T1000 (cell line): ENCODE measurements around the gene ALKBH6.
"Not testable (repeated sequence)": the region's sequence is repeated elsewhere in the genome, so short reads cannot be mapped to it uniquely, and the experiment has no call there.

Experiments used
- DNase-seq: peaks from one replicate; lab custom pipeline; 2025; ENCODE audit warnings: mixed read lengths; lab: John Stamatoyannopoulos, UW

ALKBH6 gene

DNA sequence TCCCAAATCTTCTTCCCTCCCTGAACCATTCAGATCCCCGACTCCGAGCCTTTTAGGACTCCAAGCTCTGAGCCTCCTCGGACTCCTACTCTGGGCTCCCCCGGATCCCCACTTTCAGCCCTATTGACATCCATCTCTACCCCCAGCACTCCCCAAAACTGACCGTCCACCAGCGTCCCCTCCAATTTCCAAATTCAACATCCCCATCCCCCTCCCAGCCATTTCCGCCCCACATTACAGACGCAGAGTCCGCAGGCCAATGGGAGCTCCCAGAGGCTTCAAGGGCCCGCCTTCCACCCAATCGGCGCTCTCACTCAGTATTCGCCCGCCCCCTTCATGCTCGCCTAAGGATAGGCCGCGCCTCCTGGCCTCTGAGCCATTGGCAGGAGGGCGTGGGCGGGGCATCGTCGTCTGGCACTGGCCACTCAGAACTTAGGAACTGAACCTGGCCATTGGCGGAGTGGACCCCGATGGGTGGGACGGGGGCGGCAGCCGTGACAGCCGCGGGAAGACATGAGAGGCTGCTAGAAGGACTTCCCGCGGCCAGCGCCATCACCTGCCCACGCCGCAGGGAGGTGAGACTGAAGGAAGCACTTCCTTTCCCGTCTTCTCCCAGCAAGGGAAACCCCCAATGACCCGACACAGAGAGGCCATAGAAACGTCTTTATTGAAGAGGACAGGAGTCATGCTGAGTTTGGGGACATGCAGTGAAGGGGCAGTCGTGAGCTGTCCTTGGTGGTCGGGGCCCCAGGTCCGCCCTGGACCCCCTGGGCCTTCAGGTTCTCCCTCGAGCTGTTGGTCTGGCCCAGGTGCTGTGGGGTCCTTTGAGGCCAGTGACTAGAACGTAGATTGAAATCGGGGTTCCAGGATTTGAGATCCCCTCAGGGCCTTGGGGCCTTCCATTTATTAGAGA is at the start of gene ALKBH6:
Gene ALKBH6, minus strand, starts transcription at position 202 of the 913 bp plus-strand sequence. CDS start 816 bp downstream, outside the sequence.
- DNase-seq, result peak; percentile 98

DNA sequence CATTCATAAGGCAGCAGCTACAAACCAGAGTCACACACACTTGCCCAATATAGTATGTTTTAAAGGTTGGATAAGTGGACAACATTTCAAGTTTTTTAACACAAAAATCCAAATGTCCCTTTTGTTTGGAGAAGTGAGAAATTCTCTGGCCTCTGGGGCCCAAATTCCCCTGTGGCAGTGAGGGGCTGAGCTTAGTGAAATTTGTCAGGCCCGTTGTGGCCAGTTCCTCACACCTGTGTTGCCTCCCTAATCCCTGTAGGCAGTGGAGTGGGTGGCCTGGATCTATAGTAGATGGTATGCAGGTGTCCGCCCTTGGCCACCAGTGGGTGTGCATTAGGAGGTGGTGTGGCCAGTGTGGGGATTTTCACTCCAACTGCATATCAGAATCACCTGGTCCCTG is 47.4 kb upstream of the ALKBH6 start:
- no peak for DNase-seq

DNA sequence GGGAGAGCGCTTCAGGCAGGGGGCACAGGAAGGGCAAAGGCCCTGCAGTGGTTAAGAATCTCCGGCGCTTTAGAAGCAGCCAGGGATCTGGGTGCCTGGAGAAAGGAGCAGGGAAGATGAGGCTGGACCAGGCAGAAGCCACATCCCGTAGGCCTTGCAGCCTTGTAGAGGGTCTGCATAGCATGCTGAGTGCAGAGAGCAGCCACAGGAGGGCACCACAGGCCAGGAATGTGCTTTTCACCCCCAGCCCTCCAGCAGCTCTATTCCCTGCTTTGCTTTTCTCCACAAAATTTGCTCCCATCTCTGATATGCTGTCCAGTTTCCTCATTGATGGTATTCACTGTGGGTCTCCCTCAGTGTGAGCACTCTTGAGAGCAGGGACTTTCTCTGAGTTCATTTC is 46.4 kb upstream of the ALKBH6 start:
- DNase-seq, result no peak

DNA sequence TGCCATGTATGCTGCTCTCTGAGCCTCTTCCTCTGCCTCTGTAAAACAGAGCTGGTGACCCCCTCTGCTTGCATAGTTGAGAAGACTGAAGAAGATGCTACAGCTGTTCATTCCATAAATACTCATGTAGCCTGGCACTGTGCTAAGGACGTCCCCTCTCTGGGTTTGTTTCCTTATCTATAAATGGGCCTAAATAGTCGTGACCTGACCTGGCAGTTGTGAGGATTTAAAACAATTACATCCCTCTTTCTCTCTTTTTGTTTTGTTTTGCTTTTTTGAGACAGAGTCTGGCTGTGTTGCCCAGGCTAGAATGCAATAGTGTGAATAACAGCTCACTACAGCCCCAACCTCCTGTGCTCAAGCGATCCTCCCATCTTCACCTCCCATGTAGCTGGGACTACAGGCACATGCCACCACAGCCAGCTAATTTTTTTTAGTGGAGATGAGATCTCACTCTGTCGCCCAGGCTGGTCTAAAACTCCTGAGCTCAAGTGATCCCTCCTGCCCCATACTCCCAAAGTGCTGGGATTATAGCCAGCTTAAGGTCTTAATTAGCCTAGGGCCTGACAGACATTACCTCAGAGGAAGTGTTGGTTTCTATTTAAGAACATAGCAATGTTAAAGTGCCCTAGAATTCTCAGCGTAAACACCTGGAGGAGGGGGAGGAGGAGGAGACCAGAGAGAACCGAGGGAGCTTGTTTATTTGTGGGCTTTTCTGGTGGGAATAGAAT is 45.3 kb upstream of the ALKBH6 start:
- DNase-seq, result no peak

DNA sequence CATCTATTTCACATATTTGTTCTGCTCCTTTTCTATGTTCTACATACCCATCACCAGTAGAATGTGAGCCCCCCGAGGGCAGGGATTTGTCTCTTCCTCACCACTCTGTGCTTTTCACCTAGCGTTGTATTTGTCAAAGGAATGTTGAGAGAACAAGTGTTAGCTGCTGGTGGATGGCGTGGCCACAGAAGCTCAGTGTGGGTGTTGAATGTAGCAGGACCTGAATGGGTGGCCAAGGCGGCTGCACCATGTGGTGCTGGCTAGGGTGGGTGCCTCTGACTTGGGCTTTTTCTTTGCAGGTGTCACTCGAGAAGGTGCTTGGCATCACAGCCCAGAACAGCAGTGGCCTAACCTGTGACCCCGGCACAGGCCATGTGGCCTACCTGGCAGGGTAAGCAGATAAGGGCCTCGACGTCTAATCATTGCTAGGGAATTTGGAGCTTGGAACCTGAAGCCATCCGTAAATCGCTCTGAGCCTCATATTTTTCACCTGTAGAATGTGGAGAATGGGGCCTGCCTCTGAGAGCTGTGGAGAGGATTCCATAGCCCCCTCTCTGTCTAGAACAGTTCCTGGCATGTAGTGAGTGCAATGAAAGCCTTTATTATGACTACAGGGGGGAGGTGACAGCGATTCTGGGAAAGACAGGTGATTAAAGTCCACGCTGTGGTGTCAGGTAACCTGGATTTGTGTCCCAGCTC is 44.6 kb upstream of the ALKBH6 start:
- DNase-seq, result no peak

DNA sequence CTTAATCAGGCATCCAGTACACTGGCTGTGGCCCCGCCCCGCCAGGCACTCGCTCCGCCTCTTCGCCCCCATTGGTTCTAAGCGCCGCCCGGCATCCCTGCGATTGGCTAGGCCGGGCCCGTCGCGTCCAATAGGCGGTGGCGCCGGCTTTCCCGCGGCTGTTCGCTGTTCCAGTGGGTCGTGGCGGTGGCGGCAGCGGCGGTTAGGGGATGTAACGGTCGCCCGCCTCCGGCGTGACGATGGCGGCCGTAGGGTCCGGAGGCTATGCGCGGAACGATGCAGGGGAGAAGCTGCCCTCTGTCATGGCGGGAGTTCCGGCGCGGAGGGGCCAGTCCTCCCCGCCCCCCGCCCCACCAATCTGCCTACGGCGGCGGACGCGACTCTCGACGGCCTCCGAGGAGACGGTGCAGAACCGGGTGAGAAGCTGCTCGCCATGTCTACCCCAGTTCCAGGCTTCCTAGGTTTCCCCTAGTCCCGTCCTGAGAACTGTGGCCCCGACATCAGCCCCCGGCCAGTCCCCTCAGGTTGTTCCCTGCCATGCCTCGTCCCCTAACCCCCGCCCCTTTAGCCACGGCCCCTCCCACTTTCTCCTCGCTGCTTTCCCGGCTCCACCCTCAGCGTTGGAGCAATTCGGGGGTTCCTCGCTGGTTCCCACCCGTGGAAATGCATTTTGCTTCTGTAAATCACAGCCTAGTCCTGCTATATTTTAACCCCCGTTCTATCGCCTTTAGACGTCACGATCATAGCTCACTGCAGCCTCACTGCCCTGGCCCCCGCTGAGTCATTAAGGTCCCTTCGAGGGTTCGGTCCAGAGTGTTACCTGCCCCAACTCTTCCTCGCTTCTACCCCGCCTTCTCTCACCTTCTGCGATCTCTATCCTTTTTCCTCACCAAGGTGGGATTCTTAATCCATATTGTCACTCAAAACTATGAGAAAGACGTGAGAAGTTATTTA is 41.0 kb upstream of the ALKBH6 start, which contains the start of gene WDR62:
Gene WDR62, plus strand, starts transcription at position 165 of the 954 bp plus-strand sequence. Its CDS starts 75 bp downstream, at position 240.
- peak; percentile 98 for DNase-seq

DNA sequence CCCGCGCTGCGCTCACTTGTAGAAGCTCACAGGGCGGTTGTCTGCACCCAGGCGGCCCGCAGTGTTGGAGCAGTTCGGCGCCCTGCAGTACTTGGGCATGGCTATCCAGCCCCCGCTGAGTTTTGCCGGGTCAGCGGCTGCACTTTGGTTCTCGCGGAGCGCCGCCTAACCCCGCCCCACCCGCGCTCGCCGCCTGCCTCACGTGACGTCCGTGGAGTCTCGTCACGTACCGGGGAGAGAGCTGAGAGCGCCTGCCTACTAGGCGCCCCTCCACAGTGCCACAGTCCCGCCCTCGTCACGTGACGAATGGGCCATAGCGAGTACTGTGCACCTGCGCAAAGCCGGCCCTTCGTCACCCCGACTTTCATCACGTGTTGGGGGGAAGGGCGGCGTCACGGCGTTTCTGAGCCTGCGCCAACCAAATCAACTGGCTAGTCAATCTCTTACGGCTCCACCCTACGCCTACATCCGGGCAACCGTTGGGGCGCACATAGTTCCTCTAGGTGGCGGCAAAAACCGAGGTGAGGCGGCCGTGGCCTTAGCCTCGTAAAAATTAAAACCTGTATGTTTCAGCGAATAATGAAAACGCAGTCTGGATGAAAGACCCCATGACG is 40.2 kb upstream of the ALKBH6 start, which contains the start of gene THAP8:
Gene THAP8, minus strand, starts transcription at position 167 of the 614 bp plus-strand sequence. Its CDS starts 68 bp downstream, at position 99.
- DNase-seq, result peak; percentile 99

DNA sequence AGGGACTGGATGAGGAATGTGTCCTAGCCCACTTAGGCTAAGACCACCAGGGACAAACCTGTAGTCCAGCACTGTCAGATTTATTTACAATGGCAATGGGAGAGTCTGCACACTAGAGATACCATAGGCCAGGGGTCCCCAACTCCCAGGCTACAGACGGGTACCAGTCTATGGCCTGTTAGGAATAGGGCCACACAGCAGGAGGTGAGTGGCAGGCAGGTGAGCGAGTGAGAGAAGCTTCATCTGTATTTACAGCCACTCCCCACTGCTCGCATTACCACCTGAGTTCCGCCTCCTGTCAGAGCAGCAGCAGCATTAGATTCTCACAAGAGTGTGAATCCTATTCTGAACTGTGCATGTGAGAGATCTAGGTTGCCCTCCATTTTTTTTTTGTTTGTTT is 37.6 kb upstream of the ALKBH6 start:
- DNase-seq, result no peak

DNA sequence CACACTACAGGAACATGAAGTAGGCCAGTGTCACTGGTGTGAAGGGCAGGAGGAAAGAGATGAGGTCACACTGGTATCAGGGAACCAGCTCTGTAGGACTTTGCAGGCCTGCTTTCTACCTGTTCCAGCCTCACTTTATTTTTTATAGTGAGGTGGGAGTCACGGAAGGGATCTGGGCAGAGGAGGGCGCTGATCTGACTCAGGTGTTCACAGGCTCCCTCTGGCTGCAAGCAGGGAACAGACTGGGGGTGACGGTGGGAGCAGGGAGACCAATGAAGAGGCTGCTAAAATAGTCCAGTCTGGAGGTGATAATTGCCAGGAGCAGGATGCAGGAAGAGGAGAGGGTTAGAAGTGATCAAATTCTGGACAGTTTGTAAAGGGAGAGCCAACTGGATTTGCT is 37.2 kb upstream of the ALKBH6 start:
- no peak for DNase-seq

DNA sequence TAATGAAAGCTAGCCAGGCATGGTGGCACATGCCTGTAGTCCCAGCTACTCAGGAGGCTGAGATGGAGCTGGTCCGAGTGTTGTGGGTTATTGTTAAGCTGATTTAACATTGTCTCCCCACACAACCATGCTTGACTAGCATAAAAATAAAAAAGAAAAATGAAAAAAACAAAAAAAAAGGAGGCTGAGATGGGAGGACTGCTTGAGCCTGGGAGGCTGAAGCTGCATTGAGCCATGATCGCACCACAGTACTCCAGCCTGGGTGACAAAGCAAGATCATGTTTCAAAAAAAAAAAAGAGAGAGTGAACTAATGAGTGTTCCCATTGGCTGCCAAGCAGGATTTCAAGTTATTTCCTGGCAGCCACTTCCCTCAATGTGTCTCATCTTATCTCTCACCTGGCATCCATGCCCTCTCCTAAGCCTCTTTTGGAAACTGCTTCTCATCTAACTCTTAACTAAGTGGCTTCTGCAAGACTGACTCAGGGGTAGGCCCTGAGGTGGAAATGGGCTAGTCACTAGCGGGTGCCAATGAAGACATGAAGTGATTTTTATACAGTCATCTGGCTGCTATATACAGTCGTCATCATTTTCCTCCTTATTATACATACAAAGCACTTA is 35.2 kb upstream of the ALKBH6 start:
- DNase-seq, result no peak

DNA sequence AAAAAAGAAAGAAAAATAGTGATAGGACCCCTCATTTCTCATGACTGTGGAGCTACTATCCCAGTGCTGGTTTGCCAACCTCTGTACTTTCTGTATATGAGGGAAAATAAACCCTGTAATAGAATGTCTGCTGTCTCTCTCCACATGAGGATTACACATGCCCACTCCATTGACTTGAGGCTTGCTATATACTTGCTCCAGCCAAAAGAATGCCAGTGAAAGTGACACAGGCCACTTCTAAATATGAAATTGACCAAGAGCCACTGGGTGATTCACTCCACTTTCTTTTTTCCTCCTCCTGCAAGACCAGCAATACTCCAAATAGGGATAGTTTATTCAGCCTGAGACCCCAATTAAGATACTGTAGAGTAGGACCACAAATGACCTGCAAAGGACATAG is 33.8 kb upstream of the ALKBH6 start:
- DNase-seq, result no peak

DNA sequence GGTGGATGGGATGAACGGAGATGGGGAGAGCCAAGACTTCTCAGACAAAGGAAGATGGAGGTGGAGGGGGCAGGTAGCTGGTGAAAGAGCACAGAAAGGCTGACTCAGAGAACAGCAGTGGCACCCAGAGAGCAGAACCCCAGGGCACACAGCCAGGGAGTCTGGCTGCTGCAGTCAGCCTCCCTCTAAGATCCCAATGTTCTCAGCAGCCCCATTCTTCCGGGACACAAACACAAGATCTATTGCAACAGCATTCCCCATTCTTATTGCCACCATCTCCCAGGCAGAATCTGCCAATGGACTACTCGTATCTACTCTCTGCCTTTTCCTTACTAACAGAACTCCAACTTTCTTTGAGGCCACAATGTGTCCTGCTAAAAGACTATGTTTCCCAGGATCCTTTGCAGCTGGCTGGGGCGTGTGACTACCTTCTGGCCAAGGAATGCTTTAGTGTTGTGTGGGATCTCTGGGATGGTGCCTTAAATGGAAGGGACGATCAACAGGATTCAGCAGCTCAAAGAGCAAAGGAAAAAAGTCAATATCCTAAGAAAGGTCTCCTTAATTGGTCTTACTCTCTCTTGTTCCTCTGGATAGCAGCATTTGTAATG is 32.5 kb upstream of the ALKBH6 start:
- no peak for DNase-seq

DNA sequence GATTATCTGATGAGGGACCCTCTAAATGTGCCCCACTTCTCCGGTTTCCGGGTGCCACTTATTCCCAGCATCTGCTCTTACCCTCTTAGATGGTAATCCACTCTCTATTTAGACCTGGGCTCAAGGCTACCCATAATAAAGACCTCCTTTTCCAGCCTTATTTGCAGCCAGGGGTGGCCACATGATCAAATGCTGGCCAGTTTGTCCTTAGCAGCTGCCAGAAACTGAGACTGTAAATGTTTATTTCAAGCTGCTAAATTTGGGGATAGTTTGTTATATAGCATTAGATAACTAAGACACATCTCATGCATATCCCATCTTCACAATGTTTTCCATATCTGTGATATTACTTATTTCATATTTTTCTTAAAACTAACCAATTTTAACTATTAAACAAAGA is 29.9 kb upstream of the ALKBH6 start:
- no peak for DNase-seq

DNA sequence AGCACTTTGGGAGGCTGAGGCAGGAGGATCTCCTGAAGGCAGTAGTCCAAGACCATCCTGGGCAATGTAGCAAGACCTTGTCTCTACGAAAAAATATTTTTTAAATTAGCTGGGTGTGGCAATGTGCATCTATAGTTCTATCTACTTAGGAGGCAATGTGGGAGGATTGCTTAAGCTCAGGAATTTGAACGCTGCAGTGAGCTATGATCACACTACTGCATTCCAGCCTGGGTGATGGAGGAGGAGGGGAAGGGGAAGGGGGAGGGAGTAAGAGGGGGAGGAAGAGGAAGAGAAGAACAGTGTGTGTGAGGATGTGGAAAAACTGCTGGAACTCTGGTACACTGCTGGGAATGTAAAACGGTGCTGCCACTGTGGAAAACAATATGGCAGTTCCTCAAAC is 27.8 kb upstream of the ALKBH6 start:
- no peak for DNase-seq

DNA sequence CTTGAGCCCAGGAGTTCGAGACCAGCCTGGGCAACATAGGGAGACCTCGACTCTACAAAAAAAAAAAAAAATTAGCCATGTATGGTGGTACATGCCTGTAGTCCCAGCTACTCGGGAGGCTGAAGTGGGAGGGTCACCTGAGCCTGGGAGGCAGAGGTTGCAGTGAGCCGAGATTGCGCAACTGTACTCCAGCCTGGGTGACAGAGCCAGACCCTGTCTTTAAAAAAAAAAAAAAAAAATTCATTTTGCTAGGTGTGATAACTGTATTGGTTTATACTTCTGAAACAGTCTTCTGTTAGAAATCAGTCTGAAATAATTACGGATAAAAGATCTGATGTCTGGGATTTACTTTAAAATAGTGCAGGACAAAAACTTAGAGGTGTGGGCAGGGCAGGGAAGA is 27.1 kb upstream of the ALKBH6 start:
- not testable (repeated sequence) for DNase-seq

DNA sequence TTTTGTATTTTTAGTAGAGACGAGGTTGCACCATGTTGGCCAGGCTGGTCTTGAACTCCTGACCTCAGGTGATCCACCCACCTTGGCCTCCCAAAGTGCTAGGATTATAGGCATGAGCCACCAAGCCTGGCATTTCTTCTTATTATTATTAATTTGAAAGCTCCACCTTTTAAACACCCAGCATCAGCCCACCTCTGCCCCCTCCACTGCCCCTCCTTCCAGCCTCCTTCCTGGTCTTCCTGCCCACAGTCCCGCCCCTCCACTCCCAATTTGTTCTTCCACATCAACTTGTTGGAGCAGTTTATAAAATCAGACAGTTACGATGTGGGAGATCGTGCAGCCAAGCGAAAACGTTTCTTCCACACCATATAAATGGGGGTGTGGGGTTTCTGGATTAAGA is 26.5 kb upstream of the ALKBH6 start:
- no peak for DNase-seq

DNA sequence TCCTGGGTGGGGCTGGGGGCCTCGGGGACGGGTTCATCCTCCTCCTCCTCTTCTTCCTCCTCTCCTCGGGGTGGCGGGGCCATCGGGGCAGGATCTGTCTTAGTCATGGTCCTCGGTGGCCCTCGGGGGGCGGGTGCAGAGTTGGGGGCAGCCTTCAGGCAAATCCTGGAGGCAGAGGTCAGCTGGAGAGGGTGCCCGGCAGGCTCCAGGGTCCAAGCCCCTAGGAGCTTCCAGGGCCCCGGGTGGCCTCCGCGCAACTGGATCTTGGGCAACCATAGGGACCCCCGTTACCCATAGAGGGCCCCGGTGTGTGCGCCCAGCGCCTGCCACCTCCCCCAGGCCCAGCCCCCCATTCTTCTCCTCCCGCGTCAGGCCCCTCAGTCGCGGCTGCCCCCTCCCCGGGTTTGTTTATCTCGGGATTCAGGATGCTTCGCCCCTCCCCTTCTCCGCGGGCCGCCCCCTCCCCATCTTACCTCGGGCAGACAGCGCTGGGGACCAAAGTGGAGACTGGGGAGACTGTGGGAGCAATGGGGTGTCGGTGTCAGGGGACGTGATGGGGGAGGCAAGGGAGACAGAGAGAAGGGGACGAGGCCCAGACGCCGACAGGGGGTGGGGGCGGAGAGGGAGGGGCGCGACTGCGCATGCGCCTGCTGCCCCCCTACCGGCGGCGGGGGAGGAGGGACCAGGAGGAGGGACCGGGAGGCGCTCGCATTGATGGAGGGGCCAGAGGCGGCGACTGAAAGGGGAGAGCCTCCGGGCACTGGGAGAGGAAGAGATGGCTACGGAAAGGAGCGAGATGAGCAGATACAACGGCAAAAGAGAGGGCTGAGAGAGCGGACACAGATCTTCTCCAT is 18.5 kb upstream of the ALKBH6 start, which contains the start of gene CLIP3:
Gene CLIP3, minus strand, starts transcription at position 623 of the 854 bp plus-strand sequence. Its CDS starts 516 bp downstream, at position 107.
- peak; percentile 56 for DNase-seq

DNA sequence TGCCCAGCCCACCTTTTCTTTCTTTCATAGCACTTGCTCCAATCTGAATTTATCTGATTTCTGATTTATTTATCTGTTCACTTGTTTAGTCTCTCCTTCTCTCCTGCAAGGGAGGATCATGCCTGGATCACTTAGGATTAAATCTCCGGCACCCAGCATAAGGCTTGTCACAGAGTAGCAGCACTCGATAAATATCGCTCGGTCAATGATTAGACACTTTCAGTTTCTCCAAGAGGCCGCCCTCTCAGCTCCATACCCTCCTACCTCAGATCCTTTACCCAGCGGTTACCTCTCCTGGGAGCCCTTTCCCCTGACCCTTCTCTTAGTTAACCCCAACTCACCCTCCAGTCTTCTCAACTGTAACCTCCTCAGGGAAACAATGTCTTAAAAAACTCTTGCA is 17.3 kb upstream of the ALKBH6 start:
- DNase-seq, result no peak
